KBM-7 (cell line): ENCODE measurements around the gene RPA4.
"Not testable (repeated sequence)": the region's sequence is repeated elsewhere in the genome, so short reads cannot be mapped to it uniquely, and the experiment has no call there.

Experiments used
- DNase-seq: peaks from one replicate; pipeline ENCODE4 v3.0.0-alpha.2; 2015
- in situ Hi-C: fragments of 300-500 bp; cut with MboI; formaldehyde crosslinking; loops from 2 replicates; pipeline ENCODE4 v1.14.3; 2020; ENCODE audit warnings: low sequenced_read_pairs, low pct_unique_long_range_greater_than_20kb, mixed read lengths

Gene RPA4, protein sequence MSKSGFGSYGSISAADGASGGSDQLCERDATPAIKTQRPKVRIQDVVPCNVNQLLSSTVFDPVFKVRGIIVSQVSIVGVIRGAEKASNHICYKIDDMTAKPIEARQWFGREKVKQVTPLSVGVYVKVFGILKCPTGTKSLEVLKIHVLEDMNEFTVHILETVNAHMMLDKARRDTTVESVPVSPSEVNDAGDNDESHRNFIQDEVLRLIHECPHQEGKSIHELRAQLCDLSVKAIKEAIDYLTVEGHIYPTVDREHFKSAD

DNA sequence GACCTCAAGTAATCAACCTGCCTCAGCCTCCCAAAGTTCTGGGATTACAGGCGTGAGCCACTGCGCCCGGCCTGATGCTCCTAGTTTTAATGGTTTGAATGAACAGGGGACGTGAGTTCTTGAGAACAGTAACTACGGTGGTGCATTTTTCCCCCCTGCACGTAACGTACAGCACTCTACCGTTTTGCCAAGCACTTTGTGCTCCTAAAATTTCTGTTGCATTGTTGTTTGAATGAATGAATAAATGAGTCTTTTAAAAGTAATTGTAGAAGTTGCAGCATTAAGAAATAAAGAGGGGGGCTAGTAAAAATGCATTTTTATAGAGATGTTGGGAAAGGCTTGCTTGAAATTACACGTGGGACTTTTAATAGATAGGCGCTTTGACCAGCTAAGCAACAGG lies at the start of gene RPA4:
TSS of gene RPA4 (plus strand) at position 301 of the 400 bp plus-strand sequence. CDS start 403 bp downstream, outside the sequence.
- in situ Hi-C loops: no loop called here
- no peak for DNase-seq

DNA sequence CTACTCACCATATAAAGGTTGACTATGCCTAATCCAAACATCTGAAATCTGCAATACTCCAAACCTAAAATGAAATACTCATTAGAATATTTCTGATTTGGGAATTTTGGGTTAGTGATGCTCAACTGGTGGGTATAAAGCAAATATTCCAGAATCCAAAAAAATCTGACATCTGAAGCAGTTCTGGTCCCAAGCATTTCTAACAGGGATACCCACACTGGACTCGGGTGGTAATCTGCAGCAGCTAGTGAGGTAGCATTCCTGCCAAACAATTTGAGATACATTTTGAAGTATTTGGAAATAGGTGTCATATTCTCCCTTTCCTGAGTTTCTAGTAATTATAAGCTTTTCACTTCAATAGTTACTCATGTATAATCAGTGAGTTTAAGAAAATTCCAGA lies 49.6 kb upstream of the RPA4 start:
- in situ Hi-C loops: no loop called here
- no peak for DNase-seq

GRCh38 chrX:96835660-96836289 lies 47.9 kb upstream of the RPA4 start:
- in situ Hi-C loops: no loop called here

GRCh38 chrX:96837808-96838207 lies 45.9 kb upstream of the RPA4 start:
- DNase-seq: no peak
- in situ Hi-C loops: no loop called here

More at GRCh38 chrX:96835660-96836289, 47.9 kb upstream of the RPA4 start:
- no peak for DNase-seq

- in situ Hi-C loops: no loop called here
- DNase-seq: no peak
Measured at GRCh38 chrX:96838537-96838936, 45.2 kb upstream of the RPA4 start.

DNA sequence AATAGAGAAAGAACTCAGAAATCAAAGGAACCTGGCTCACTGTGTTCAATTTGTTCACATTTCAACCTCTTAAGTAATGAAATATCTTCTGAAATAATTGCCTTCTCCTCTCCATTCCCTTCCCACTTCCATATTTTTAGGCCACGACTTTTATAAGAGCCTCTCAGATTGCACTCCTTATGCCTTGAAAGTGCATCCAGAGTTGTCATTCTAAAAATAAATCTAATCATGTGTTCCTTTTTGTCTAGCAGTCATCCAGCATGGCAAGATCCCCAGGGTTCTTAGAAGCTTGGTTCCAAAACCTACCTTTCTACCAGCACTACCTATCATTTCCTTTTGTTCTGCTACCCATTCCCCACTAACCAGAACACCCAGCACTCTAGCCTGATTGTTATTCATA lies 42.4 kb upstream of the RPA4 start:
- in situ Hi-C loops: no loop called here
- DNase-seq: no peak

DNA sequence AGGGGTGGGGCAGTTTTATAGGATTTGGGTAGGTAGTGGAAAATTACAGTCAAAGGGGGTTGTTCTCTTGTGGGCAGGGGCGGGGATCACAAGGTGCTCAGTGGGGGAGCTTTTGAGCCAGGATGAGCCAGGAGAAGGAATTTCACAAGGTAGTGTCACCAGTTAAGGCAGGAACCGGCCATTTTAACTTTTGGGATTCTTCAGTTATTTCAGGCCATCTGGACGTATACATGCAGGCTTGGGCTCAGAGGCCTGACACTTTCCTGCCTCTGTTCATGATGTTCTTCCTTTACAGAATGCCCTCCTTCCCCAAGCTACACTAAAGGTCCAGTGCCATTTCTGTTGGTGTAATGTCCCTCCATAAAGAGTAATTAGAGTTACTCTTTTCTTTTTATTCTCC lies 41.8 kb upstream of the RPA4 start:
- in situ Hi-C loops, DNase-seq: not testable (repeated sequence)

DNA sequence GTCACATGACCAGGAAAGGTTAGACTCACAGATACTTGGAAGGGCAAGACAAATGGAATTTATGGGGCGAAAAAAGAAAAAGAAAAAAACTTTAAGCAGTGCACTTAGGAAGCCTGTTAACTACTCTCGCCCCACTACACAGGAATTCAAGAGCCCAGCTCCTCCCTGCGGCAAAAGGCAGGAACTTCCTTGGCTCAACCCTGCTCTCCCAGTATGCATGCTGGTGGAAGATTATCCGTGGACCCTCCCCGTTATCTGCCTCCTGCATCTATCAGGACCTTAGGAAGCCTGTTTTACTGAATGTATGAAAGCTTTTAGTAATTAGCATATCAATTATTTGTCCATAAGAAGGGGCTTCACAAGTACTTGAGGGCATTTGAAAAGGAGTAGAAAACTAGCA lies 40.1 kb upstream of the RPA4 start:
- in situ Hi-C loops: no loop called here
- no peak for DNase-seq

- in situ Hi-C loops: no loop called here
Measured at GRCh38 chrX:96846841-96847240, 36.9 kb upstream of the RPA4 start.

GRCh38 chrX:96859422-96859821 lies 24.3 kb upstream of the RPA4 start:
- in situ Hi-C loops, DNase-seq: not testable (repeated sequence)

More at GRCh38 chrX:96846841-96847240, 36.9 kb upstream of the RPA4 start:
- DNase-seq: no peak

DNA sequence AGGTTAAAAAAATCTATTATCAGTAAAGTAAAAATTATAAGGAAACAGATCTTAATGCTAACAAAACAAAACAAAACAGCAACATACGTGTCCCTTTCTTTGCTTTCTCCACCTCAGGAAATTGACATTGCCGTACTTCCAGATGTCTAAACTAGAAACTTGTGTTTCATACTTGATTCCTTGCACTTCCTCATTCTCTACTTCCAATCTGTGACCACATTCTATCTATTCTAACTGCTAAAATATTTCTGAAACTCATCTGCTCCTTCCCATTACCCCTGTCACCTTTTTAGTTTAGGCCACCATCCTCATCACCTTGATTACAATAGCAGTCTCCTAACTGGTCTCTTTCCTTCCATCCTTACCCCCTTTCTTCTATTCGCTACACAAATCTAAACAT lies 22.5 kb upstream of the RPA4 start:
- in situ Hi-C loops: no loop called here
- DNase-seq: peak; percentile 60

- DNase-seq: no peak
Measured at GRCh38 chrX:96861661-96862060, 22.0 kb upstream of the RPA4 start.

GRCh38 chrX:96884027-96884426 lies 319 bp downstream of the RPA4 start:
- no peak for DNase-seq
- in situ Hi-C loops: no loop called here

More at GRCh38 chrX:96861661-96862060, 22.0 kb upstream of the RPA4 start:
- in situ Hi-C loops: no loop called here

GRCh38 chrX:96889726-96890125 lies 6.0 kb downstream of the RPA4 start:
- in situ Hi-C loops: no loop called here

GRCh38 chrX:96906741-96907140 lies 23.0 kb downstream of the RPA4 start:
- in situ Hi-C loops: no loop called here
- no peak for DNase-seq

More at GRCh38 chrX:96889726-96890125, 6.0 kb downstream of the RPA4 start:
- DNase-seq: no peak

DNA sequence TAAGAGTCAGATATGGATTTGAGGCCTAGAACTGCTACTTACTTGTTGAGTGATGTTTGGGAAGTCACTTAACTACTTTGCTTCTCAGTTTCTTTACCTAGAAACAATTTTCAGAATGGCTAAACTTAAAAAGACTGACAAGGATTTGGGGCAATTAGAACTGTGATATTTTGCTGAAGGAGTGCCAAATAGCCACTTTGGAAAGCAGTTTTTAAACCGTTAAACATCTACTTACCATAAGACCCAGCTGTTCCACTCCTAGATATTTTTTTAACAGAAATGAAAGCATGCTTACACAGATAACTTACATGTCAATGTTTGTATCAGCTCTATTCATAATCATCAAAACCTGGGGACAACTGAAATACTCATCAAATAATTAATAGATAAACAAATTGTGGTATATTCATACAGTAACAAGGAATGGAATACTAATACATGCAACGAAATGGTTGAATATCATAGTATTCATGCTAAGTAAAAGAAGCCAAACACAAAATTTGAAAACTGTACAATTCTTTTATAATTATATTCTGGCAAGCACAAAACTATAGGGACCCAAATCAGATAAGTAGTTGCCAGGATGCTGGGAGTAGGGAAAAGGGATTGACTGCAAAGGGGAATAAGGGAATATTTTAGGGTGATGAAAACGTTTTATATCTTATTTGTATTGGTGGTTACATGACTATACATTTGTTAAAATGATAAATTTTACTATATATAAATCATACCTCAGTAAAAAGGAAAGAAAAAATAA lies 24.0 kb downstream of the RPA4 start:
- in situ Hi-C loops: no loop called here

GRCh38 chrX:96909291-96909690 lies 25.6 kb downstream of the RPA4 start:
- in situ Hi-C loops: no loop called here
- DNase-seq: no peak

More for the DNA sequence above, 24.0 kb downstream of the RPA4 start:
- no peak for DNase-seq

- in situ Hi-C loops: no loop called here
- no peak for DNase-seq
Measured at GRCh38 chrX:96918864-96919263, 35.2 kb downstream of the RPA4 start.

DNA sequence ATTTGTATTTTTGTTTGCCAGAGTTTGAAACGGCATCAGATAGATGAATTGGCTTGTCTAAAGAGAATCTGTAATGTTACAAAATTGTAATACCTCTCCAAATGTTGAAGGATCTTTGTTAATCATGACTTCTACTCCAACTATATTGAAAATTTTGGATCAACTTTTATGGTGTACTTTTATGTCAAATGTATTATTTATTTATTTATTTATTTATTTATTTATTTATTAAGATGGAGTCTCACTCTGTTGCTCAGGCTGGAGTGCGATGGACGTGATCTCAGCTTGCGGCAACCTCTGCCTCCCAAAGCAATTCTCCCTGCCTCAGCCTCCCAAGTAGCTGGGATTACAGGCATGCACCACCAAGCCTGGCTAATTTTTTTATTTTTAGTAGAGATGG lies 36.0 kb downstream of the RPA4 start:
- in situ Hi-C loops: no loop called here
- no peak for DNase-seq

- in situ Hi-C loops: no loop called here
- DNase-seq: peak; percentile 70
Measured at GRCh38 chrX:96924581-96924980, 40.9 kb downstream of the RPA4 start.
